NOMO-1 (cell line): ENCODE measurements around the gene STON2.

Experiments
- DNase-seq, 2 experiments: peaks; one replicate each; lab custom pipeline; 2025; ENCODE audit not compliant: unreplicated experiment in 2 of 2; lab: John Stamatoyannopoulos, UW

STON2 gene

DNA sequence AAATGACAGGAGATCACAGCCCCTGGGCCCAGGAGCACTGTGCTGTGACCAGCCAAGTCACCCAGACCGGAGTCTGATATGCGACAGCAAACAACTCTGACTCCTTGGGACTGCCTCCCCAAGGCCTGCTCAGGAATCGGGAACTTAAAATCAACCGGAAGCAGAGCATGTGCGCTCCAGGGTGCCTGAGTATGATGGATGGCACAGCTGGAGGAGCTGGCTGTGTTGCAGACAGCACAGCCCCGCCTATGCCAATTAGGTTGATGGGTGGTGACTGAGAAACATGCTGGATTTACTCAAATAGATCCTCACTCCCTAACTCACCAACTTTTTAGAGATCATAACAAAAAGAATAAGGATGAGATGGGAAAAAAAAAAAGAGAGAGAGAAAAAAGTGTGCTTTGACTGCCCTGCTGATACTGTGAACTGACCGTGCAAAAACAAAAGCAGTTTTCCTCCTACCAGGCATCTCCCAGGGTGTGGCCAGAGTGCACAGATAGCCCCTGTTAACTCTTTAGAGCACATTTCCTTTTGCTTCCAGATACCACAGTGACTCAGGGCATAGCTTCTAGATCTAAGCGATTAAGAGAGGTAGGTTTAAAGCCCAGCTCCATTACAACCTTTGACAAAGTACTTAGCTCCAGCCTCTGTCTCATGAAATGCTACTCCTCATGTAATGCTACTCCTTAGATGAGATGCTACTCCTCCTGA, 27.4 kb upstream of the STON2 start:
- peak; percentile 13 to 29 for DNase-seq

DNA sequence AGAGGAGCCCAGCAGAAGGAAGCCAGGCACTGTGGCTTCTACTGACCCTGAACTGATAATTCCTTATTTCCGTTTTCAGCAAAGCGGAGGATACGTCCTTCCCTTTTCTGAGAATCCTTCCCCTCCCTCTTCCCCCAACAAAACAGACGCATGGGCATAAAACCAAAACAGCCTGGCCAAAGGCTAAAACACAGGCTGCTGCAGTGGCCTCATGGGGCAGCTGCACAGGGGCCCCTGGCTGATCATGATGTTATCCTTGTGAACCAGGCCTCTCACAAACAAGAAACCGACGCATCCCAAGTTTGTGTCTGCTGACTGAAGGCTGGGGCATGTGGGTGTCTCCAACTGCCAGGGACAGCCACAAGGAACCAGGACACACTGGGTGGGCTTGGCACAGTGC, 23.4 kb upstream of the STON2 start:
- peak in 1 of 2 experiments; percentile 4 for DNase-seq

DNA sequence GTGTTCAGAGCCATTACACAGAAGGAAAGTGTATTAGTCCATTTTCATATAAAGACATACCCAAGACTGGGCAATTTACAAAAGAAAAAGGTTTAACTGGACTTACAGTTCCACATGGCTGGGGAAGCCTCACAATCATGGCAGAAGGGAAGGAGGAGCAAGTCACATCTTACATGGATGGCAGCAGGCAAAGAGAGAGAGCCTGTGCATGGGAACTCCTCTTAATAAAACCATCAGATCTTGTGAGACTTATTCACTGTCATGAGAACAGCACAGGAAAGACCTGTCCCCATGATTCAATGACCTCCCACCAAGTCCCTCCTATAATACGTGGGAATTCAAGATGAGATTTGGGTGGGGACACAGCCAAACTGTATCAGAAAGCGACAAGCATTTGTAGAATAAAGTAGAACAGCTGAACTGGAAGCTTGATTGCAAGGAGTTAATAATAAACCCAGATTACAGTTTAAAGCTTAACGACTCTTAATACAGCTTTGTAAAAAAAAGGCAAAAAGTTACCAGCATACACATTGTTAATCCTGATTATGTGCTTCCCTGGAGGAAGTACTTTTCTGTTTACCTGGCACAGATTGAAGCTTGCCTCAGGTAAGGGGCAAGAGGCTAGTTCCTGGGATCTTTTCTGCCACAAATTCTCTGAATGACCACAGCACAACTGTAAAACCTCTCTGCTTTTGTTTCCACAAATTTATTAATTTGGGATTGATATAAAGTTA, 18.1 kb upstream of the STON2 start:
- no peak for DNase-seq

DNA sequence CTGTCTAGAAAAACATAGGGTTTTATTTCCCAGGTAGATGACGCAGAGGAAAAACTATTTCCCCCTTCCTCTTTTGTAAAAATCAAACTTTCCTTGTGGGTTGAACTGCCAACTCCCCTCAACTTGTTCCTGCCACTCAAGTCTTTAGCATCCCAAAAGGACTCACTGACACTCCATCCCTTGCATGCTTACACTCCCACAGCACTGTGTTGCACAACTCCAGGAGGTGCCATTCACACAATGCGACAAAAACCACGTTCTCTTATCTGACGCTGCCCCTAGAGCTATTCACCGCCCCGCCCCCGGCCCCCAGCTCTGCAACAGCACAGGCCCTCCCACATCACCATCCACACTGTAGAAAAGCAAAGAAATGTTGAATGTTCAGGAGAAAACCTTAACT, 16.9 kb upstream of the STON2 start:
- no peak for DNase-seq

DNA sequence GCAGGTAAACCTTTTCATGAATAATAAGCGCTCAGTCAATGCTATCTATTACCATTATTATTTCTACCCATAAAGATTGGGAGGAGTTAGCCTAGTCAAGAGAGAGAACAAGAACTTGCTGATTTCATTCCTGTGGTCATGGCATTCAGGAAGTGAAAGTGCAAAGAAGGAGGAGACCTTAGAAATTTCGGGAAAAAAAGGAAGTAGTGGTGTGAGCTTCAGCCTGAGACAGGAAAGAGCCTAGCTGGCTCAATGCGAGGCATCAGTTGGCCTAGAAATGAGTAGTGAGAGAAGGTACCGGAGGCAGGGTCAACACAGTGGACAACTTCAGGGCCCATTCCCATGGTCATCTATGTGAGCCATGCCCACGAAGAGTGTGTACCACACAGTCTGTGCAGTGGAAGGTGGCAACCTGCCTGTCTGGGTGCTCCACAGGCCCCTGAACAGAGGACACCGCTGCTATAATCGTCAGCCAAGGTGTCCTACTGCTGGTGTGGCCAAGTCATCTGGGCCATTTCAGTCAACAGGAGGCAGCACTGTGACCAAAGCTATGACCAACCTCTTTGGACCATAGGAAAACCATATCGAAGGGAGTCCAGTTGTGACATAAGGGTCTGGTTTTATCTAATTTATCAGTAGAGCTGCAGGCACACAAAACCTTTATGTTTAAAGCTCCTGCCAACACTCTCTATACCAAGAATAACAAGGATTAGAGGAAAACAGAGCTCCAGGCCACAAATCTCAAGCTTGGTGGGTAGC, 16.2 kb upstream of the STON2 start:
- DNase-seq = peak; percentile 94 to 97

DNA sequence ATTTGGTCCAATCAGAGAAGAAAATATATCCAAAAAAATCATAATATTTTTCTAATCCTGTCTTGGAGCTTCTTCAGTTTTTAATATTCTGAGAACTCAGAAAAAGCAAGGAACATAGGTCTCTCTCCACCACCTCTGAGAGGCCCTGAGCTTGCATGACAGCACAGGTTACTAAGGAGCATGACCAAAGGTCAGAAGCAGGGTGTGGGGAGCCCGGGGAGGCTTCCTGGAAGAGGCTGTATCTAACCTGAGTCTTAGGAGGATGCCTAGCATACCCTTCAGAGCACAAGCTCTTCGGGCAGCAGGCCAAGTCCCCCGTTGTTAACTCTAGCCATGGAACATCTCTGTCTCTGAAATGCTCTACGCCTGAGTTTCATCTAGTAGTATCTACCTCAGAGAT, 15.7 kb upstream of the STON2 start:
- DNase-seq = no peak

DNA sequence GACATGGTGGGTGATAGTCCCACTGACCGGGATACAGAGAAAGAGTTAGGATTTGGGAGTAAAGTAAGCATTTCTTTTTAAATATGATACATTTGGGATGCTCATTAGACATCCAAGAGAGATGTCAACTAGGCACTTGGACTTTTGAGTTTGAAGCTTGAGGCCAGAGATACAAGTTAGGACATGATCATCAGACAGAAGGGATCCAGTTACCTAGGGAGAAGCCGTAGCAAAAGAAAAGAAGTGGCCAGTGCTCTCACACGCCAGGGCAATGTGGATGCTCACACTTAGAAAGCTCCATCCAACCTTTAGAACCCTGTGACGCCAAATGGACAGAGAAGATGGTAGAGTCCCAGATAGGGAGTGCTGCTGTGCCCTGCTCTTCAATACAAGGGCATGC, 14.0 kb upstream of the STON2 start:
- no peak for DNase-seq

DNA sequence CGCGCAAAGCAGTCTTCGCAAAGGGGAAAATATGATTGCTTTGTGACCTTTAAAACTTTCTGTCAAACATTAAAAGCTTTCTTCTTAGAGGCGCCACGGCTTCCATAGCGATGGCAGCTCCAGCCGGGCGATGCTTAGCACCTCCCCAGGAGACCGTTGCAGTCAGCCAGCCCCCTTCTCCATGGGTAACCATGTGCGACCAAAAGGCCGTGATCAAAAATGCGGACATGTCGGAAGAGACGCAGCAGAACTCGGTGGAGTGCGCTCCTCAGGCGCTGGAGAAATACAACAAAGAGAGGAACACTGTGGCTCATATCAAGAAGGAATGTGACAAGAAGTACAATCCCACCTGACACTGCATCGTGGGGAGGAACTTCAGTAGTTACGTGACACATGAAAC, 12.7 kb upstream of the STON2 start:
- DNase-seq = no peak

DNA sequence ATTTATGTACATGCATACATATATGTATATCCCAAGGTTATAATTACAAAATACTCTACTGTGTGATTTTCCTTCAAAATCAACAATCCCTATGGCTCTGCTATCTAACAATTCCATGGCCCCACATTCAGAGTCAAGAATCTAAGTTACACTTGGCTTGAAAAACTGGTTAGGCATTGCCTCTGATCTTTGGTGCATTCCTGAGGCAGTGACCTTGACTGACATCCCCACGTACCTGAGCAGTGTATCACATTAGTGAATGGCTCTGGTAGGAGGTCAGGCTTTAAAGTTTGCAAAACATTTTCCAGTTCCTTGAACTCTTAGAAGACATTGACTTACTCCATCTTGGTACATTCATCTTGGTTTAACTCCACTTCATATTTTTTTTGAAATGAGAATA, 8.5 kb upstream of the STON2 start:
- no peak for DNase-seq

DNA sequence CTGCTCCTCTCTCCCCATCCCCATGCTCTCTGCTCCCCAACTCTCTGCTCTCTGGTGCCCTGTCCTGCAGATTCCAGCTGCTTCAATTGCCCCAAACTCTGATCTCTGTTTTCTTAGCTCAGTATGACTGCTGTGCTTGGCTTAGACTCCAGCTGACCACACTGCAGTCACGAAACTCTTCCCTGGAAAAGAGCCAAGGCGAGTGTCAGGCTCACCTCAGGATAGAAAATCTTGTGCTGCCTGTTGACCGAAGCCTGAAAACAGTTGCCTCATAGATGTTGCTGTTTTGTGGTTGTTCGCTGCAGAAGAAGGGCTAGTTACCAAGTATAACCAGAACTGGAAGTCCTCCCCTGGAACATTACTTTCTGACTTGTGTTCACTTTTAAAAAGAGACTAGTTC, 6.7 kb upstream of the STON2 start:
- no peak for DNase-seq

DNA sequence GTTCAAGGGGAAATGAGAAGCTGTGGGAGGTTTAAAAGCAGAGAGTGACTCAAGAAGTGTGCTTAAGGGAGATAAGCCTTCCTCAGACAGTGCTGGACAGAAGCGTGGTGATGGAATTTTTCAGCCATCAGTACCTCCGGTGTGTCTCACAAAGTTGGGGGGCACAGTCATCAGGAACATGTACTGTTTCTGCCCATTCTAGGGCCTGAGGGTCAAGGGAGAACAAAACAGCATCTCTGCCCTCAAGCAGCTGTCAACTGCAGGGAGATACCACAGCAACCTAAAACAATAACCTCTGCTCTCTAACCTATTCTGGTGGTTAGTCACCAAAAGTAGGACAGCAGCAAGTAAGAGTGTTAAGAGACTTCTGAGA, 2.0 kb upstream of the STON2 start:
- peak; percentile 22 to 42 for DNase-seq

DNA sequence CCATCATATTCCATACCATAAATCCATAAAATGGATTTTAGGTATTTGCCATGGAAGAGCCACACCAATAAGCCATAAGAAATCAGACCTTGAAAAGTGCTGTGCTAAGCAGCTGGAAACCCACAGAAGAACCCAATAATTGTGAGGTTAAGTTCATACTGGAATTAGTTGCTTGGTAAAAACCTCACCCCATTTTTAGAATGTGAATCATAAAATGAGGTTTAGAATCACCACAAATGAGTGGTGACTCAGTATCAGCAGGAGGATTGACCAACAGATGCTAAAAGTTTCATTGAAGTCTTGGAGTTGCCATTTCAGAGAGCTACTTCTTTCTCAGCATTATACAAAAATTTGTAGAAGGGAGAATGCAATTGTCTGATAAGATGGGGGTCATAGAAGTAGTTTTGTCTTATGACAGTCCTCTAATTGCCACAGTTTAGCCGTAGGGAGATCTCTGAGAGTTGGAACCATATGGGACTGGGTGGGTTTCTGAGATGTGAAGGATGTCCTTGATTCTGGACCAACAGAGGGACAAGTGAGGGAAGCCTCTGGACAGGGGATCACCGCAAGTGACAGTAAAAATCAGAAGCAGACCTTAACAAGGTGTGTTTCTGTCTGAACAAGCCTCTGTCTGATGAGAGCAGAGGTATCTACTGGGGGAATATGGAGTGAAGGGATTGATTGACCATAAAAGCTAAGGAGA, 1.4 kb upstream of the STON2 start:
- peak; percentile 69 to 97 for DNase-seq

DNA sequence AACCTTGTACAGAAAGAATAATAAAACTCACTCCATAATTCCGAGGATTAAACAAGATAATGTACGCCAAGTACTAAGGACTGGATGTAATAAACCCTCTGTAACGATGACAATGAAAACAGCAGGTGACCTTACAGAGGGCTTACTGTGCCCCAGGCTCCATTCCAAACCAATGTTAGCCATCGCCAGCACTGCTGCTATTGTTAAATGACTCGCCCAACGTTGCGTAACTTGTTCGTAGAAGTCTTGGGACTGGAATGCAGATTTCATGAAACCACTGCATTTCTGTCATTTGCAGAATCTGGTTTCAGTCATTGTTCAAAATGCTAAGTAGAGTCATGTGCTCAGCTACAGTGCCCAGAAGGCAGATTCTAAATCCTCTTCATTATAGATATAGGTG, 728 bp upstream of the STON2 start:
- peak; percentile 30 to 48 for DNase-seq

DNA sequence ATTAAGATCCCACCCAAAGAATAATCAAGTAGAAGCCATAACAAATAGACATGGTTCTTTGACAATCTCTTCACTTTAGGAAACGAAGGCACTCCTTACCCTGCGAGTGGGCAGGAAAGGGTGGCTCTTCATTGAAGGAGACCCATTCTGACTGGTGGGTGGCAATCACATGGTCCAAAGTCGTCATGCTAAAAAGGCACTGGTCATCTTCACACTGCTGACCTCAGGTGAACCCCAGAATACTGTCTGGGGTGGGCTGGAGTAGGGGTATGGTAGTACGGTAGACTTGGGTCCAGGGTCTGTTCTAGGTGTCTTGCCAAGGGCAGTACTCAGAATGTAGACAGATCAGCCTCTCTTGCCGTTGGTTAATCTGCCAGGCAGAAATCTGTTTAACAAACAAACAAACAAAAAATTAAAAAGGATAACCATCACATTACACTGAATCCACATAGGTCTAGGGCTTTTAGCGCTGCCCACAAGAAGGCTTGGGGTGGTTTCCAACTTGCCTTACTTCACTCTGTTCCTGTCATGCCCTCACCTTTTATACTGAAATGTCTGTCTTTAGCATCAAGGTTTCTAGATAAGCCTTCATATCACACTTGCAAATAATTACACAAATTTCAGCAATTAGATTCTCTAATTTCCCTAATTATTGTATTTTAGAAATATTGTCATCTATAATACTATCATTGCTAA, 1.8 kb downstream of the STON2 start:
- no peak for DNase-seq

DNA sequence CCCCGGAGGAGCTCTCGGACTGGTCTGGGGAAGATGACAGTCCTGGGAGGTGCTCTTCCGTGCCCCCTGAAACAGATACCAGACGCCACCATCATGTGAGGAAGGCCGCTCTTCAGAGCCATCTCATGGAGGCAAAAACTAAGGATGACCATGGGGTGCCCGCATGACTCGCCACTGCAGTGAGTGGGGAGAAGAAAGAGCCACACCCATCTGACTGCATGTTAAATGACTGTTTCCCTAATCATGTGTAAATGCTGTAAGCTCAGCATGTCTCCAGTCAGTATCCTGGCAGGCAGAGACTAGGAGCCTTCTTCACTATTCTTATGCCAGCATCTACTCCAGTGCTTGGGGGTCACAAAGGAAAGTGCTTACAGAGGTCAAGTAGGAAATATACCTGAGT, 4.0 kb downstream of the STON2 start:
- no peak for DNase-seq

DNA sequence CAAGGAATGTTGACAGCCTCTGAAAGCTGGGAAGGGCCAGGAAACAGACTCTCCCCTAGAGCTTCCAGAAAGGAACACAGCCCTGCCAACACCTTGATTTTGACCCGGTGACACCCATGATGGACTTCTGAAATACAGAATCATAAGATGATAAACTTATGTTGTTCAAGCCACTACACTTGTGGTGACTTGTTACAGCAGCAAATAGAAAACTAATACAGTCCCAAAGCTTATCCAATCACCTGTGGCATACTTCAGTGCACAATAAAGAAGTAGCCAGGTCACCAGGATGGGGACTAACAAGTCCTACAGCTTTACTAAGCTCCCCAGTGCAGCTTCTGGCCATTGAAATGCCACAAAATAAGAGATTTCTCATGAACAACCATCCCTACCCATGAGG, 5.4 kb downstream of the STON2 start:
- DNase-seq = no peak

DNA sequence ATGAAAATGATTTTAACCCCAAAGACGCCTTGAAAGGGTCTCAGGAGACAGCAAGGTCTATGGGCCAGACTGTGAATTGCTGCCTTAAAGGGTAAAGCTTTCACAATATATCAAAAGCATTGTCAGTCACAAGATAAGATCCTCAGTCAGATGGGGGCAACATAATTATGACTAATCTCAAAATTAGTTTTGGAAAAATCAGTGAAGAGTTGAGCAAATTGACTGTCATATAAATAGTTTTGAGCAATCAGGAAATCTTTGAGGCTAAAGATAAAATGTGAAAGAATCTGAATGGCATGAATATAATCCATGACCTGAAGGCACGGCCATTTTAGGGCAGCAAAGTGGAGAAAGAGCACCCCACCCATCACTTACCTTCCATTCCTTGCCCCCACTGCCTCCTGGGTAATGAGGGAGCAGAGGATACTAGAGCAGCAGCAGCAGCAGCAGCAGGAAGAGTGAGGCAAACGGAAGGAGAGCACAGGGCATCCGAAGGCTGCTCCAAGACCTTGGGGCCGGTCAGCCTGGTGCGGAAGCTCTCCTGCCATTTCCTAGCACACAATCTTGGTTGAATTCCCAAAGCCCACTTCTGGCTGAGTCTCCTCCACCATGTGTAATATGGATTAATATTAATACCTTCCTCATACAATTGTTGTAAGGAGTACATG, 7.0 kb downstream of the STON2 start:
- no peak for DNase-seq

DNA sequence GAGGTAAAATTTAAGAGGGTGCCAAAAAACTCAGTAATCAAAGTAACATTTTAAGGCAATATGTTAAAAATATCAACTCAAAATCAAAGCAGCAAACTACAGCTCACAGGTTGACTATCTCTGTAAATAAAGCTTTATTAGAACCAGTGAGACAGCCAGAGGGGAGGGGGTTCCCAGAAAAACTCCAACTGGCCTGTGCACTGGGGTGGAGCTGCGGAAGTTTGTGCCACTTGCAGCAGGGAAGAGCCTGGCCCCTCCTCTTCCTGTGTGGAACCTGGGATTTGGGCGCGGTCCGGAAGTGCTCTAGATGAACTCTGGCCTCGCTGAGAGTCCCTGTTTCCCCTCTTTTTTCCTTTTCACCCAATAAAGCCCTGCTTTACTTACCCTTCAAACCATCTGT, 8.1 kb downstream of the STON2 start:
- no peak for DNase-seq

DNA sequence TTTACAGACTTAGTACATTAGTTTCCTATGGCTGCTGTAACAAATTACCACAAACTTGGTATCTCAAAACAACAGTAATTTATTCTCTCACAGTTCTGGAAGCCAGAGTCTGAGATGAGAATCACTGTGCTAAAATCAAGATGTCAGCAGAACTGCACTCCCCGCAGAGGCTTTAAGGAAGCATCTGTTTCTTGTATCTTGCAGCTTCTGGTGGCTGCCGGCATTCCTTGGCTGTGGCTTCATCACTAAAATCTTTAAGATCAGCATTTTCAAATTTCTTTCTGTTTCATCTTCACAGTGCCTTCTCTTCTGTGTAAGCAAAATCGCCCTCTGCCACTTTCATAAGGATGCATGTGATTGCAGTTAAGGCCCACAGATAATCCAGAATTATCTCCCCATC, 9.4 kb downstream of the STON2 start:
- DNase-seq = no peak

DNA sequence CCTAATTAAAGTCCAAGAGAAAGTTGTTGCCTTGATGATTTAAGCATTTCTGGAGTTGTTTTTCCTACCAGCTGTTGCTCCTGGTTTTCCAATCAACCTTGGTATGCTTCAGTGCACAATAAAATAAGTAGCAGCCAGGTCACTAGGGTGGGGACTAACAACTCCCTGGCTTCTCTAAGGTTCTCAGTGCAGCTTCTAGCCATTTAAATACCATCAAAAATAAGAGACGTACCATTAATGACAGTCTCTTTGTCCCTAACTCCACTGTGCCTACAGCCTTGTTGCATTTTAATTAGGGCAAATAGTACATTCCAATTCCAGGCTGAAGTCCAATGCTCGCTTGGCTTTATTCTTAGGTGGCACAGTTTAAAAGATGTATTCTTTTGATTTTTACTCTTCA, 11.8 kb downstream of the STON2 start:
- no peak for DNase-seq
